Calu3 (cell line): Measurements from ENCODE around the gene CLEC16A. TPM values are rescaled to one million over a fixed set of nuclear protein-coding genes. Genes with fewer than 3 reads are reported as not detected.

Source experiments
- BruUV-seq: library from RNA; stranded (reverse); fragments of 400-500 nt; replicated peaks from 2 replicates; lab custom pipeline; 2021; lab: Mats Ljungman, UMichigan
- CTCF ChIA-PET: fragments of 300-600 bp; sonication (Branson Sonifier 250); formaldehyde crosslinking; loops from one replicate; lab custom pipeline; 2022; ENCODE audit warnings: antibody characterized with exemption; lab: Charles Lee
- DNase-seq: peaks from one replicate; pipeline ENCODE4 v3.0.0; 2022
- H3K27ac Mint-ChIP-seq: one replicate; pipeline ENCODE4 v1.8.0; 2022; ENCODE audit warnings: mixed read lengths; ENCODE audit not compliant: unreplicated experiment
- H3K27me3 Mint-ChIP-seq: one replicate; pipeline ENCODE4 v1.8.0; 2022; ENCODE audit warnings: mixed read lengths; ENCODE audit not compliant: unreplicated experiment
- H3K36me3 Mint-ChIP-seq: one replicate; pipeline ENCODE4 v1.8.0; 2022; ENCODE audit warnings: mild to moderate bottlenecking, moderate library complexity, mixed read lengths; ENCODE audit not compliant: insufficient read depth, unreplicated experiment
- H3K4me1 Mint-ChIP-seq: one replicate; pipeline ENCODE4 v1.8.0; 2022; ENCODE audit warnings: mild to moderate bottlenecking, low read depth, mixed read lengths; ENCODE audit not compliant: unreplicated experiment
- H3K4me3 Mint-ChIP-seq: one replicate; pipeline ENCODE4 v1.8.0; 2022; ENCODE audit warnings: mild to moderate bottlenecking, low read depth, moderate library complexity, mixed read lengths; ENCODE audit not compliant: unreplicated experiment
- H3K9me3 Mint-ChIP-seq: one replicate; pipeline ENCODE4 v1.8.0; 2022; ENCODE audit warnings: low read depth, mixed read lengths; ENCODE audit not compliant: unreplicated experiment
- CTCF ChIP-seq: fragments of 200-600 bp; IDR thresholded peaks from one replicate; pipeline ENCODE4 v1.8.0; 2022; ENCODE audit warnings: antibody characterized with exemption; ENCODE audit not compliant: unreplicated experiment
- intact Hi-C: fragments of 100-400 bp; cut with micrococcal nuclease; formaldehyde crosslinking; loops from one replicate; pipeline ENCODE4 v1.10.0; 2022; ENCODE audit not compliant: unreplicated experiment
- total RNA-seq: library from RNA; stranded (reverse); gene quantifications from 2 replicates; pipeline ENCODE4 v1.2.3, GENCODE V29; 2022

The CLEC16A gene
- total RNA-seq, 1 experiment from 2014 or later, result 33.0 TPM

- DNase-seq, result no peak
- intact Hi-C loops, result no loop called here
- H3K36me3 Mint-ChIP-seq, result peaks cover 12% of the 10 kb centered on the region
- TF ChIP-seq CTCF, result no peak
- no peak overlapping the region for H3K27ac Mint-ChIP-seq
- CTCF ChIA-PET, result no interaction called here
- H3K27me3 Mint-ChIP-seq, result no peaks in the 10 kb centered on the region
- H3K9me3 Mint-ChIP-seq, result no peaks in the 10 kb centered on the region
- no TSS peak for BruUV-seq
- H3K4me3 Mint-ChIP-seq, result no peak overlapping the region
- peaks cover 24% of the 10 kb centered on the region for H3K4me1 Mint-ChIP-seq
Observed at GRCh38 chr16:11085916-11086315, 141.6 kb downstream of the CLEC16A start.

GRCh38 chr16:11087691-11088073, 143.3 kb downstream of the CLEC16A start:
- H3K36me3 Mint-ChIP-seq, result peaks cover 15% of the 10 kb centered on the region
- H3K4me3 Mint-ChIP-seq, result no peak overlapping the region
- no peak overlapping the region for H3K27ac Mint-ChIP-seq
- no peaks in the 10 kb centered on the region for H3K27me3 Mint-ChIP-seq
- no peak for TF ChIP-seq CTCF
- intact Hi-C loops, result no loop called here
- H3K4me1 Mint-ChIP-seq, result peaks cover 22% of the 10 kb centered on the region
- CTCF ChIA-PET, result interaction anchor here (0.5 kb wide), 1 partner anchor 1217 kb away, joined by 4 read pairs; no protein-coding TSS in a partner anchor
- no peaks in the 10 kb centered on the region for H3K9me3 Mint-ChIP-seq
- no TSS peak for BruUV-seq
- DNase-seq, result no peak

GRCh38 chr16:11088074-11088730, 143.8 kb downstream of the CLEC16A start:
- Mint-ChIP-seq H3K27me3 (no peaks in the 10 kb centered on the region), H3K36me3 (peaks cover 14% of the 10 kb centered on the region), H3K9me3 (no peaks in the 10 kb centered on the region), H3K27ac (no peak overlapping the region), H3K4me3 (no peak overlapping the region), H3K4me1 (peaks cover 24% of the 10 kb centered on the region)
- no peak for TF ChIP-seq CTCF
- CTCF ChIA-PET, result interaction anchor here (0.5 kb wide), 1 partner anchor 1217 kb away, joined by 4 read pairs; no protein-coding TSS in a partner anchor
- DNase-seq, result no peak
- intact Hi-C loops, result no loop called here
- BruUV-seq, result no TSS peak

- no peak overlapping the region for H3K27ac Mint-ChIP-seq
- peaks cover 26% of the 10 kb centered on the region for H3K4me1 Mint-ChIP-seq
- H3K36me3 Mint-ChIP-seq, result peaks cover 7% of the 10 kb centered on the region
- CTCF ChIA-PET, result no interaction called here
- no TSS peak for BruUV-seq
- no peak for TF ChIP-seq CTCF
- H3K4me3 Mint-ChIP-seq, result no peak overlapping the region
- no peaks in the 10 kb centered on the region for H3K27me3 Mint-ChIP-seq
- no peak for DNase-seq
- no peaks in the 10 kb centered on the region for H3K9me3 Mint-ChIP-seq
- intact Hi-C loops, result no loop called here
Observed at GRCh38 chr16:11088831-11089230, 144.5 kb downstream of the CLEC16A start.
